Epidermal melanocyte (primary cell): Measurements from ENCODE around the gene FRMD1.
A peak's percentile ranks its signal among the peaks of the same experiment; 100 is the strongest.

Source experiments
- DNase-seq: peaks from one replicate; pipeline ENCODE4 v3.0.0; 2011; ENCODE audit warnings: low spot score; ENCODE audit not compliant: insufficient read length

FRMD1 gene

DNA sequence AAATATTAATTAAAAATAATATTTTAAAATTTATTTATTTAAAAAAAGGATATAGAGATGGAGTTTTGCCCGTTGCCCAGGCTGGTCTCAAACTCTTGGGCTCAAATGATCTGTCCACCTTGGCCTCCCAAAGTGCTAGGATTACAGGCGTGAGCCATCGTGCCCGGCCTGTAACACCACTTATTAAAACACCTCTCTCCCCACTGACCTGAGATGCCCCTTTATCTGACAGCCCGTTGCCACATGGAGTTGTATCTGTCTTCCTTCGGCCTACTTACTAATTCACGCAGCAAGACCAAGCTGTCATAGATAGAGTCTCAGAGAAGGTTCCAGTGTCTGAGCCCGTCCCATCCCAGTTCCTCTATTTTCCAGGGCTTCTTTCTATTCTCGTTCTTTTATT, 50.8 kb downstream of the FRMD1 start:
- DNase-seq, result no peak

DNA sequence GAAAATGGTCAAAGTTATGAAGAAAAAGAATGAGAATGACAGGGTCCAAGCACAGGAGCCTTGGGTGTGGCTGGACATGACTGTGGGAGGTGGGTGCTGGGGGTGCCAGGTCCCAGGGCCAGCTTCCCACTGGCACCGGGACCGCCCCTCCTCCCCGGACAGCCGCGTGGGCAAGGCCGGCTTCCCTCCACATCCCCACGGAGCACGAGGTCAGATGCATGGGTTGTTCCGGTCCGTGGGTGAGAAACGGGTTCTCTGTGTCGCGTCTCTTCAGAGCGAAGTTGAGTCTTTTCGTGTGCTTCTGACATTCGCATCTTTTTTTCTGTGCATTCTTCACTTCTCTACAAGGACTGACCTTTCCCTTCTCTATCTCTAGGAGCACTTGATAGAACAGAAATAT, 51.5 kb downstream of the FRMD1 start:
- no peak for DNase-seq

DNA sequence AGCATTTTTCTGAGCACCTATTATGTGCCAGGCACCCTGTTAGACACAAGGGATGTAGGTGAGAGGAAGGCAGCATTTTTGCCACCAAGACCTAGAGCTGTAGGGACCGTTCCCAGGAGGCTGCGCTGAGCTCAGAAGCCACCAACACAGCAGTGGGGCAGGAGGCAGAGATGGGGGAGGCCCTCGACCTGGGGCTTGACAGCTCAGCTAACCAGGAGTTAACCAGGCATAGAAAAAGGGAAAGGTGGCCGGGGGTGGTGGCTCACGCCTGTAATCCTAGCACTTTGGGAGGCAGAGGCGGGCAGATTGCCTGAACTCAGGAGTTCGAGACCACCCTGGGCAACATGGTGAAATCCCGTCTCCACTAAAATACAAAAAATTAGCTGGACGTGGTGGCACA, 52.1 kb downstream of the FRMD1 start:
- DNase-seq, result no peak

DNA sequence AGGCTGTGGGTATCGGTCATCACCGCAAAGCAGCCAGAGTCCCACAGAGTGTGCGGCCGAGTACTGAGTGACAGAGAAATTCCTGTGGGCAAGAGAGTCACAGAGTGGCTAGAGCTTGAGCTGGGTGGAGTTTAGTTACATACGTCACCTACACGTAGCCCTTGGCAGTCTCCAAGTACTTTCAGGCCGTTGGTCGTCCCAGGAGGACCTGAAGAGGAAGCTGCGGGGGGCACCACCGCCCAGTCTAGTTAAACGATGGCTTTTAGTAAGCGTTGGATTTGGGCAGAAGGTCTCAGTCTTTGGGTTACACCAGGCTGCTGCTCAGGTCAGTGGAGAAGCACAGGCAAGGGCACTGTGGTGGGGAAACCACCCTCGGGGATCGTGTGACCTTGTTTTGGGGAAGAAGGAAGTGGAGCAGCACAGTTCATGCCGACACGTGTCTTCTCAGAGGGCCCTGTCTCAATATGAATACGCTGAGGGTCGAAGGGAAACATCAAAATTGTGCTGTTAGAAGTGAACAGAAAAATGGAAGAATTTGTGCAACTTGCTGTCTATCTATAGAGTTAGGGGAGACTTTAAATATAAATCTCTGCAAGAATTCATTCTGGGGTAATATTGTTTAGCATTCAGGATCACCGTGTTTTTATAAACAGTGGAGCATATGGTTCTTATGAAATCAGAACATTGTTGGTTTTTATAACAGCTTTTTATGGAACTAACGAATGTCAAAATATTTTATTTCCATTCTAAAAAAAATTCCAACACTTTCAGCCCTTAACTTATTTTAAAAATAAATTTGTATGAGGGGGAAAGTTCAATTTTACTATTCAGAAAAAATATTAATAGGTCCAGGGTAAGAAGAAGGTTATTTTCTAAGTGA, 52.9 kb downstream of the FRMD1 start:
- no peak for DNase-seq

DNA sequence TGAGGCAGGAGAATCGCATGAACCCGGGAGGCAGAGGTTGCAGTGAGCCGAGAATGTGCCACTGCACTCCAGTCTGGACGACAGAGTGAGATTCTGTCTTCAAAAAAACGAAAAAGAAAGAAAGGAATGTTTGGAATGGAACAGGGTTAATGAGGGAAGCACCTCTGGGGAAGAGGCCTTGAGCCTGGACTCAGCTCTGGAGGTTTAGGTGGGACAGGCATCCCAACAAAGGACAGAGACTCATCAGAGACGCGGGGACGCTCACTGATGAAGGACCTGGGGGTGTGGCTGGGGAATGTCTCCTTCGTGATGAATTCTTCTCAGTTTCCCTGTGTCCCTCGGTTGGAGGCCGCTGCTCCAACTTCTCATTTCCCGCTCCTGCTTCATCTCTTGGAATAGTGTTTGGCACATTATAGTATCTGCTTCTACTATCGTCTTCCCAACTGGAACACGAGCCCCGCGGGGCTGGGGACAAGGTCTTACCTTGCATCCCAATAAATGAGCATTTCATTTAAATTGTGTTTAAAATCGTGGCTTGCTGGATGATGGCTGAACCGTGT, 54.0 kb downstream of the FRMD1 start:
- DNase-seq, result no peak

DNA sequence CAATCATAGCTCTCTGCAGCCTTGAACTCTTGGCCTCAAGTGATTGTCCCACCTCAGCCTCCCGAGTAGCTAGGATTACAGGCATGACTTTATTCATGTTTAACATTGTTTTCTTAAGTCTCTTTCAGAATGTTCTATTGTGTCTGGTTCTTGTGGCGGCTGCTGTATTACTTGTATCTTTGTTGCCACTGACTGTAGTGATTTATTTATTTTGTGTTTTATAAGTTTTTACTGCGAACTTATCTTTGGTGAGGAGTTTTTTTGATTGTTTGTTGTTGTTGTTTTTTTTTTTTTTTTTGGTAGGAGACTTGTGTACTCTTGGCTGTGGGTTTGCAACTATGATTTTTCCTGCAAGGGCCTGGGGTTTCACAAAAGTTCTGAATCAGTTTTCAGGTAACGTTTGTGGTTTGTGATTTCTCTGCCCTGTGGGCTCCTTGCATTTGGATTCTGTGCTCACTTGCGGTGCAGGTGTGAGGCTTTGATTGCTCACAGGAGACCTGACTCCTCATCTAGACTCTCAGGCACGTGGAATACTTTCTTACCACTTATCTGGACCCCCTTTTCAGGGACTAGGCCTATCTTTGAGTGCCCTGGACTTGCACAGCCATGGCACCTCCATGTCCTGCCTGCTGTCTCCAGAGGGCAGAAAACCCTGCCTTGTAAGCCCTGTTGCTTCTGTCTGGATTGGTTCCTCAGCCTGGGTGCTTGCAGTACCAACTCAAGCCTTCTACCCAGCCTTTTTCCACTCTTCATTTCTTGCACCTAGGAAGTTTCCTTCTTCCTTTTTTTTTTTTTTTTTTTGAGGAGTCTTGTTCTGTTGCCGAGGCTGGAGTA, 56.3 kb downstream of the FRMD1 start:
- DNase-seq, result no peak

DNA sequence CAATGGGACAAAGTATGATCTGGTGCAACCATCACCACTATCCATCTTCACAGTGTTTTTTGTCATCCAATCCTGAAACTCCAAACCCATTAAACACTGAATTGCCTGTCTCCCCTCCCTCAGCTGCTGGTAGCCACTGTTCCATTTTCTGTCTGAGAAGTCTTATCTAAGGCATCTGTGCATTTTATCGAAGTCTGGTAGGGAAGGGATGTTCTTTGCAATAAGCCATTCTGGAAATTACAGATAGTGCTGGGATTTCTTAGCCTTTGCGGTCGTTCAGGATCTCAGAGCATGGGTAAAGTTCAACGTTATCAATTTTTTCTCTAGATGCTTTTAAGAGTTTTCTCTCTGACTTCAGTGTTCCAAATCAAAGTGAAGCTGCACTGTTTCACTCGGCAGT, 57.4 kb downstream of the FRMD1 start:
- DNase-seq, result no peak

DNA sequence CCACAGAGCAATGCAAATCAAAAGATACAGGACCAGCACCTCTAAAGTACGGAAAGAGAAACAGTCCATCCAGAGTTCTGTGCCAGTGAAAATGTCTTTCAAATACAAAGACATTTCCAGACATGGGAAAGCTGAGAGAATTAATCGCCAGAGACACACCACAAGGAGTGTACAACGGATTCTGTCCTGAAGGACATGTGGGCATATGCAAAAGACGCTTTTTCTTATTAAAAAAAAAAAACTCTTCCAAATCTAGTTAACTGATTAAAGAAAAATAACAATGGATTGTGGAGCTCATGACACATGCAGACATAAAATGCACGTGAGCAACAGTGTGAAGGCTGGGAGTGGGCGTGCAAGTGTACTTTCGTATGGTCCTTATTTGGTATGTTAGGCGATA, 58.8 kb downstream of the FRMD1 start:
- DNase-seq, result no peak

DNA sequence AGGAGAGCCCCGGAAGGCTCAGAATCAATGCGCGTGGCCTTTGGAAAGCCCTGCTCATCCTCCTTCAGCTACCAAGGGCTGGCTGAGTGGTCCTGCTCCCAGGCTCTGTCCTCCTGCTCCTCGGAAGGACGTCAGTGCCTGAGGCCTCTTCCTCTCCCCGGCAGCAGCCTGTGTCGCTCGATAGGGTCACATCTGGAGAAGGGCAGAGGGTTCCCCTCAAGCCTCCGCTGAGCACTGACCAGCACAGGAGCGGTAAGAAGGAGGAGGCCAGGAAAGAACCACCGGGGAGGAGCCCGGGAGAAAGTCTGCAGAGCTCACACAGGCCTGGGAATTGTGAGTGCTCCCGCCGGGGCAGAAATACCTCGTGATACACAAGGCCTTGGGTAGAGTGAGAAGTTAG, 60.3 kb downstream of the FRMD1 start:
- no peak for DNase-seq

DNA sequence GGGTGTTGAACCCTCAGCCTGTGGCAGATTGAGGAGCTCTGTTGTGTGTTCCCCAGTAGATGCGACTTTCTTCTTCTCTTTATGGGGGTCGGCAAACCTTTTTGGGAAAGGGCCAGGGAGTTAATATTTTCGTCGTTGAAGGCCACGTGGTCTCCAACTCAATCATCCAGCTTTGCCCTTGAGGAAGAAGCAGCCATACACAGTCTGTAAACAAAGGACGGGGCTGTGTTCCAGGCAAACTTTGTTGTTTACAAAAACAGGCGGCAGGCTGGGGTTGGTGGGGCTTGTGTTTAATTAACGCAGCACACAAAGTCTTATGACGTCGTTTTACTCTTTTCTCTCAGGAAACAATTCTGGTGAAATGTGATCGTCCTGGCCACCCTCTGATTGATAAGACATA, 61.4 kb downstream of the FRMD1 start:
- DNase-seq, result no peak

DNA sequence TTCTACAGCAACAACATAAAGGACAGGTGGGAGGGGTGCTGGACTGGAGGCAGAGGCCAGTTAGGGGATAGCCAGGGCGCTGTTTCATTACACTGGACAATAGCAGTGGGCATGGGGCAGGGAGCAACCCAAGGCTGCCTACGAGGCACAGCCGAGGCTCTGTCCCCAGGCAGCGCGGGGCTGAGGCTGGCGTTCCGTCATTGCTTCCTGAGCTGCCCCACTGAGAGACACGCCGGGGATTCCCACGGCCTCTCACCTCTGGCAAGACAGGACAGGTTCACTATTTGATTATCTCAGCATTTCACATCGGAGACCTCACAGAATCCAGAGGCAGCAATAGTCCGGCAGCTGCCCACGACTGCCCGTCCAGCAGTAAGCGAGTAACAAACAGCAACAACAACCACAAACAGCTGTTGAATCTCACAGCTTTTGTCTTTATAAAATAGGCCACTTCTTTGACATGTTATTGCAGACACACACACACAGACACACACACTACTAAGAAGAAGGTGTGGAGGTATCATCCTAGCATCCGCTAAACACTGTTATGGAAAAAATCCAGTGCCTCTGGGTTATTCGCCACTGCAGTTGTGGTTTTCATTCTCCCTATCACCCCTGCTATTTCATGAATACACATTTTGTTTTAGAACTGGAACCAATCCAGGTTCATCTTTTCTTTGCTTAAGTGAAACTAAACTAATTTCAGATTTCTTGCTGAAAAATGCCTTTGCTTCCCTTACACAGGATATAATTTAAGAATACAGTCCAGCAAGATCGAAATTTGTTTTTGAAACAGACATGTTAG, 62.1 kb downstream of the FRMD1 start:
- DNase-seq, result peak; percentile 78

DNA sequence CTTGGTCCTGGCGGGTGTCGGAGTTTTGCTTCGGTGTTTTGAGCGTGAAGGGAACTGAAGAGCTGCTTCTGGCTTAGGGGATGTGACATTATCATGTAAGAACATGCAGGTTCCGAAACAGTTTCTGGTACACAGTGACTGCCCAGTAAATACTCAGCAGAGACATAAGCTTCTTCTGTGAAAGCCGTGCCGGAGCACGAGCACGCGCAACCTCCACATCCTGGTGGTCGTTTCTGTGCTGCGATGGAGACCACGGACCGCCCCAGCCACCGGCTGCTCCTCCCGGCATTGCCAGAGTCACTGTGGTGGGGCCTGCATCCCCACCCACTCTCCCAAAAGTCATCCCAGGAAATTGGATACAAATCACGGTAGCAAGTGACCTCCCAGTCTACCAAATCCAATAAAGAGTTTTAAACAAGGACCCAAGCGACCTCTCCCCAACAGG, 62.8 kb downstream of the FRMD1 start:
- no peak for DNase-seq

DNA sequence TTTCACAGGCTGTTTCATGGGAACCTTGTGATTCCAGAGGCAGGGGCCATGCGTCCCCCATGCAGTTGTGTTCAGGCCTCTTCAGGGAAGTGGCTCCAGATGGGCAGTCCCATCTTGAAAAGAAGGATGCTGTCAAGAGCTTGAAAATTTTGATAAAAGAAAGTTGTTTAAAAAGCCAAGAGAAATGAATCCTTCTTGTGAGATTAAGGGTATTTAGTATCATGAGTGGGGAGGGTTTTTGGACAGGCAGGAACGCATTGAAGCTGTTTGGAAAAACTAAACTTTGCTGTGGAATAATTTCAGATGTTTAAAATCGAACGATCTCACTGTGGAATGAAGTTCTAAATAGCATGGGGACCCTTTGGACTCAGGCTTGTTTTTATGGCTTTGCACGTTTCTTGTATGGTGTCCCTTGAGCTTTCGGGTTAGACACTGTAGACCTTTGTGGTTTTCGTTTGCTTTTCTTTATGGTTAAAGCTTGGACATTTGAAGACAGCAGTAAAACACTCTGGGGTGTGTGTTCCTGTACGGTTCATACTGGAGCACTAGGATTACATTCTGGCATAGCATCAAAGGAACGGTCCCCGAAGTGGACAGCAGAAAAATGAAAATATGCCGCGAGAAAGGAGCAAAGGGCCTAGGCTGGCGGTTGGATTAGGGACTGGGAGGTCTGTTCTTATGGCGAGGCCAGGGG, 63.4 kb downstream of the FRMD1 start:
- DNase-seq, result no peak

DNA sequence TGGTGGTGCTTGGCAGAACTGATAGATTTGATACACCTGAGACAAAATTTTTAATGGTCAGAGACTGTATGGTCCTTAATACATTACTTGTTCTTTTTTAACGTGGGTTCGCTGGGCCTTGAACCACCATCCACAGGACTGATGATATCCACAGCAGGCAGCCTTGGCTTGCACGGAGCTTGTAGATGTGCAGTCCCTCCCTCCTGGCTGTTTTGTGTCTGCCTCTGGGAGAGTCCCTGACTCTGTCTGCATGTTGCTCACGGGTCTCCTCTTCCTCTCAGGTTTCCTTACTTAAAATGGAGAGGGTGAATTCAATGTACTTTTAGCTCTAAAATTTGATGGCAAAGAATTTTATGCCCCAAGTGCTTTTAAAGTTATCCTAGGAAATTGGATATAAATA, 64.0 kb downstream of the FRMD1 start:
- DNase-seq, result no peak

DNA sequence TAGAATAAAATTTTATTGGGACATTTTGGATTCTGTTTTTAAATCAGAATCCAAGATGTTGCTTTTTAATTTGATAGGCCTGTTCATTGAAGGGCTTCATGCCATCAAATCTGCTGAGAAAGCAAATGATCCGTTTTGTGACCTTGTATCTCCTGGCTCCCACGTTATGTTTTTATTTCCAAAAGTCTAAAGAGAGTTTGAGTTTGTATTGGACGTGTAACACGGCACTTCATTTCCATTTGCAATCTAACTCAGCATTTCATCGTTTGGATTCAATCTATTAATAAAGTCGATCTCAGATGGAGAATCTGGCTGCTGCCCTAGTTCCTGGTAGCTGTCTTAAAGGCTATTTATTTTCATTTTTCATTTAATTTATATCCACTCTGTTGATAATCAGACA, 64.6 kb downstream of the FRMD1 start:
- no peak for DNase-seq

DNA sequence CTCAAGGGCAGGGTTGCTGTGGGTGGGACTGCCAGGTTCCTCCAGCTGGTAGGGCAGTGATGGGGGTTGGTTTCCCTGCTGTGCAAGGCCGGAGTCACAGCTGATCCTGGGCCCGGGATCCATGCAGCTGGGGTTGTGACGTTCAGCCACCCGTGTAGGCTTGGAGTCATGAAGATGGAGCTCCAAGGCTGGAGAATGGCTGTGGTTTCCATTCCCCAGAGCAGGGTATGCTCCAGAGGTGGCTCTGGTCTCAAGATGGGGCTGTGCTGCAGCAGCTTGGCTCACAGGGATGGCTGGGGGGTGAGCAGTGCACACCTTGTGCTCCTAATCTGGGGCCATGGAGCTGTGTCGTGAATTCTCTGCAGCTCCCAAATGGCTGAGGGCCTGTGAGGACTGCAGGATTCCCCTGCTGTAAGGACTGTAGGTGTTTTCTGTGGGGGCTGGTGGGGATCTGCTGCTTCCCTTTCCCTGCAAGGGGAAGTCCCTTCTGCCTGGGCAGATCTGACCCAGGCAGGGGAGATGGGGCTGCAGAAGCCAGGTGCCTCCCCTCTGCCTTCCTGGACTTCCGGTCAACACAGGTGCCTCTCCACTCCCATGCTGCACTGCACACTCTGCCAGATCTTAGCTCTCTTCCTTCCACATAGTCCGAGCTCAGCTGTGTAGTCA, 65.6 kb downstream of the FRMD1 start:
- no peak for DNase-seq

DNA sequence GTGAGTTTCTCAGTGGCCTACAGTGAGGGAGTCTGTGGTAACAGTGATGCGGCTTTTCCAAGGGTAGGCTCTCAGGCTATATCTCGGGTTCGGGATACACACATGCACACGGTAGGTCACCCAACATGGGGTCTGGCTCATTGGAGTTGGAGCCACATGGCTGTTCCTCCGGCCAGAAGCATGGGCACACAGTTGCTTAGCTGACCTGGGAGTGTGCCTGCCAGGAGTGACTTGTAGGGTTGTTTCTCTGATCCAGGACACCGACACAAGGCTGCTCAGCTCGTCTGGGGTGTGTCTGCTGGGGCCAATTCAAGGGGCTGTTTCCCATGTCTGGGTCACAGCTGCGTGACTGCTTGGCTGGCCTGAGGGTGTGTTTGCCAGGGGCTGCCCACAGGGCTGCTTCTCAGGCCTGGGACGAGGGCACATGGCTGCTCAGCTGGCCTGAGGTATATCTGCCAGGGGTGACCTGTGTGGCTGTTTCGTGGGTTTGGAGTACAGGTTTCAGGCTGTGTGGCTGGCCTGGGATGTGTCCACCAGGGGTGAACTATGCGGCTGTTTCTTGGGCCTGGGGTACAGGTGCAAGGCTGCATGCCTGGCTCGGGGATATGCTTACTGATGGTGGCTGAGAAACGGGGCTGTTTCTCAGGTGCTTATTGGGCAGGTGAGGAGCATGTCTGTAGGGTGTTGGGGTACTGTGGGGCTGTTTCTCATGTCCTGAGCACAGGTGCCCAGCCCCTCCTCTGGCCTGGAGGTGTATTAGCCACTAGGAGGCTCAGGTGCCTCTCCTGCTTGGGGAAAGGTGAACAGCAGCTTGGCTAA, 66.4 kb downstream of the FRMD1 start:
- no peak for DNase-seq

DNA sequence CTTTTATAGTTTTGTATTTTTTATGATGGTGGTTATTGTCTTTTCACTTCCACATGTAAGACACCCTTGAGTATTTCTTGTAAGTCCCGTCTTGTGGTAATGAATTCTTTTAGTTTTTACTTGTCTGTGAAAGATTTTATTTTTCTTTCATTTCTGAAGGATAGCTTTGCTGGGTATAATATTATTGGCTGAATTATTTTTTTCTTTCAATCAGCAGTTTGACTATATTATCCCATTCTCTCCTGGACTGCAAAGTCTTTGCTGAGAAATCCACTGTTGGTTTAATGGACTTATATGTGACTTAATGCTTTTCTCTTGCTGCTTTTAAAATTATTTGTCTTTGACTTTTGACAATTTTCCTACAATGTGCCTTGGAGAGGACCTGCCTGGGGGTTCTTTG, 67.7 kb downstream of the FRMD1 start:
- no peak for DNase-seq

DNA sequence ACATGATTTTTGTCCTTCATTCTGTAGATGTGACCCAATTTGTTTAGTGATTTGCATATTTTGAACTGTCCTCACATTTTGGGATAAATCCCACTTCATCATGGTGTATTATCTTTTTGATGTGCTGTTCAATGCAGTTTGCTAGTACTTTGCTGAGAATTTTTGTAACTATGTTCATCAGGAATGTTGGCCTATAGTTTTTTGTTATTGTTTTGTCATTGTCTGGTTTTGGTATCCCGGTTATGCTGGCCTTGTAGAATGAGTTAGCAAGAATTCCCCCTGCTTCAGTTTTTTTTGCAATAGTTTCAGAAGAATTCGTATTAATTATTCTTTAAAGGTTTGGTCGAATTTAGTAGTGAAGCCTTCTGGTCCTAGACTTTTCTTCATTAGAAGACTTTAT, 69.7 kb downstream of the FRMD1 start:
- DNase-seq, result no peak
